HG03354 (cell line): Measurements from ENCODE around the gene HSPA6.
"Not testable (repeated sequence)": the region's sequence is repeated elsewhere in the genome, so short reads cannot be mapped to it uniquely, and the experiment has no call there.

ENCODE experiments used
- ATAC-seq: cut with Tn5 transposase; IDR thresholded peaks from one replicate; pipeline ENCODE4 v1.9.1; 2021; ENCODE audit warnings: mild to moderate bottlenecking; ENCODE audit not compliant: unreplicated experiment, poor library complexity, severe bottlenecking

The HSPA6 gene

DNA sequence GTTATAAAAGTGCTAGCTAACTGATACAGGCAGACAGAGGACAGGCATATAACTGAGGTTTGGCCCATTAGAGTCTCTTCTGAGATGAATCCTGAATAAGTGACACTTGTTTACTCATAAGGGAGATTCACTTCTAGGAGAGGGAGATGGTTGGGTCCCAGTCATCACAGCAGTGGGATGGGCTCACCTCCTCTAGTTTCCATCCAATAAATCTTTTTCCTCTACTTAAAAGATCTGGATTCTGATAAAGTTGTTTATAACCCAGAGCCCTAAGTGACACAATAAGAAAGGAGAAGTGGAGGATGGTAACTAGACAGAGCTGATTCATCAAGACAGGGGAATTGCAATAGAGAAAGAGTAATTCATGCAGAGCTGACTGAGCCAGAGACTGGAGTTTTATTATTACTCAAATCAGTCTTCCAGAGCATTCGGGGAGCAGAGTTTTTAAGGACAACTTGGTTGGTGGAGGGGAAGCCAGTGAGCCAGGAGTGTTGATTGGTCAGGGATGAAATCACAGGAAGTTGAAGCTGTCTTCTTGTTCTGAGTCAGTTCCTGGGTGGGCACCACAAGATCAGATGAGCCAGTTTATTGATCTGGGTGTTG lies 30.6 kb downstream of the HSPA6 start:
- ATAC-seq, result peak; percentile 51

DNA sequence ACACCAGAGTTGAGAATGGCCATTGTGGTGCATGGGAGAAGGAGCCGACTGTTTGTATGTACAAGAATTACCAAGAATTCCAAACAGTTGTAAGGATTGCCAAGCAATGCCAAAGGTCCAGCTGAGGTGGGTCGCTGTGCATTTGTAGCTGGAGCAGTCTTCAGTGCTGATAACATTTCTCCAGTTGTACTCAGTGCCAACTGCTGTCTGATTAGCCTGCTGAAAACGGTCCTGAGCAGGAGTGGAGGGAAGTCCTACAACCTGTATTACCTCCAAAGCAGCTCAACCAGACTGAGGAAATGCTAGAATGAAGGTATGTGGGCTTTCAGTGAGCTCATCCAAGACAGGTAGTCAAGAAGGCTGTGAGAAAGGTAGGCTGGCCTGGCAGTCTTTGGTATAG lies 31.8 kb downstream of the HSPA6 start:
- not testable (repeated sequence) for ATAC-seq

DNA sequence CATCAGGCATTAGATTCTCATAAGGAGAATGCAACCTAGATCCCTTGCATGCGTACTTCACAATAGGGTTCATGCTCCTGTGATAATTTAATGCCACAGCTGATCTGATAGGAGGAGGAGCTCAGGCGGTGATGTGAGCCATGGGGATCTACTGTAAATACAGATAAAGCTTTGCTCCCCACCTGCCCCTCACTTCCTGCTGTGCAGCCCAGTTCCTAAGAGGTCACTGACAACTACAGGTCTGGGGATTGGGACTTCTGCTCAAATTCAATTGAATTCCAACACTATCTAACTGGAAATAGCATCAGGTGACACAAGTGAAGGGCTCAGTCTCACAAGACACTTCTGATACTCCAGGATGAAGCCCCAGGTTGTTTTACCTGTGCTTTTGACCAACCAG lies 32.6 kb downstream of the HSPA6 start:
- ATAC-seq, result not testable (repeated sequence)

DNA sequence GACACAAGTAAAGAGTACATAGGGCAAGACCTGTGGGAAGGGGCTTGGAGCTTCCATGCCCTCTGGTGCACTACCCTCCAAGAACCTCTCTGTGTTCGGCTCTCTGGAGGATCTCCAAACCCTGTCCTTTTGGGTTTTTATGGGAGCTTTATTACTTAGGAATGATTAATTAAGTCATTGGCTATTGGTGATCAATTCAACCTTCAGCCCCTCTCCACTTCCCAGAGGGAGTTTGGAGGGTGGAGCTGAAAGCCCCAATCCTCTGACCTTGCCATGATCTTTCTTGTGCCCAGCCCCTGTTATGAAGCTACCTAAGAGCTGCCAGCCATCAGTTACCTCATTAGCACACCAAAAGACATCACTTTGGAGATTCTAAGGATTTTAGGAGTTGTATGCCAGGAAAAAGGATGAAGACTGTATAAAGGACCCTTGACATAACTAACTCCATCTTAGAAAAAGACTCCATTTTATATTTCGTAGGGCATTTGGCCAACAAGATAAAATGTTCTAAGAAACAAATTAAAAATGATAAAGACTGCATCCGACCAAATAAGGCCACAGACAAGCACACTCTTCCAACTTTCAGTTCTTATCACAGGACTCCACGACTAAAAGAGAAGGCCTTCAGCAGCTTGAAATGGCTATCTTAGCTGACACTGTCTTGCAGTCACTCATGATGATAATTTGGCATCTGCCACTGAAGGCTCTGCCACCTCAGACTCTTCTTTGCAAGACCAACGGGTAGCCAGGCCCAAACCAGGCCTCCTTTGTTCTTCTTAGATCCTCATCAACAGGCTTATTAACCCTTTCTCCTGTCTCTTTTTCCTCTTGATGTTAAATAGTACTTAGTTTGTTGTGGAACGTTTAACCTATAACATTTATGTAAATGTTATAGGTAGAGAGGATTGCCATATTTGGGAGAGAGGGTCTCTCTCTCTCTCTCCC lies 33.4 kb downstream of the HSPA6 start:
- ATAC-seq, result not testable (repeated sequence)

DNA sequence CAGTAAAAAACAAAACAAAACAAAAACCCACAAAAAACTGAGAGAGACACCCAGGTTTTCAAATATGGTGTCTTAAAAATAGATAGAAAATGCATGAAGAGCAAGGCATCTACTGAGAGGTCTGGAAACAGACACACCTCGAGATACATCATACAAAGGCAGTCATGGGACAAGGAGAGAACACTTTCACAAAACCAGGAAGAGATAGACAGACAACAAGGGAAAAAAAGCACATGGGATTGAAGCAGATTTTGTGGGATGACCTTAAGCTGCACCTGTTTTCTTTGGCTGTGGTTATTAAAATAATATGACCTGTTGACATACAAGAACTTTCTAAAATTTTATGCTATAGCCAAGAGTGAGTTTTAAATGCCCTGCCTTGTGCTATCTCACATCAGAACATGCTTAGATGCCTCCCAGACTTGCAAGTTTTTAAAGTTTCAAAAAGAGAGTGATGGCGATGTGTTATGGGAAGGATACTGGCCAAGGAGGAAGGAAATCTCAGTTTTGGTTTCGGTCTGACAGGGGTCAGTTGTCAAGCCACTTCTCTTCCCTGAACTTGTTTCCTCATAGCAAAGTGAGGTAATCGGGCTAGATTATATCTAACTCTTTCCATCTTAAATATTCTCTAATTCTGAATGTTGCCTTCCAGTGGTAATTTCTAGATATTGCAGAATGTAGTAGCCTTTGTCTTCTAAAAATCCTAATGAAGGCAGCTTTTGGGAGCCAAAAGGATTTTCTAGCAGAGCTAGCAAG lies 36.8 kb downstream of the HSPA6 start:
- ATAC-seq, result peak; percentile 75

DNA sequence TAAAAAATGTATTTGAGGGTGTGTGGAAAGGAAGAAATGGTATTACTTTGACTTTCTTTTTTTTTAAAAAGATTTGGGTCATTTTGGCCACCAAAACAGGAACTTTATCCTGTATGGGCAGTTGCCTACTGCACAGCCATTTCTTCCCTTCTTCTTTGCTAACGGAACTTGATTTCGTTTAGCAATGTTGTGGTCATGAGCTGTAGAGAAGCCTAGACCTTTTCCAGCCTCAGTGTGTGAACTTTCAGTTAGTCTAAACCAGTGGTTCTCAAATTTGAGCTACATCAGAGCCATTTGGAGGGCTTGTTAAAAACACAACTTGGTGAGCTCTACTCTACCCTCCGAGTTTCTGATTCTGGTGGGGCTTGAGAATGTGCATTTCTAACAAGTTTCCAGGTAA lies 38.1 kb downstream of the HSPA6 start:
- not testable (repeated sequence) for ATAC-seq

DNA sequence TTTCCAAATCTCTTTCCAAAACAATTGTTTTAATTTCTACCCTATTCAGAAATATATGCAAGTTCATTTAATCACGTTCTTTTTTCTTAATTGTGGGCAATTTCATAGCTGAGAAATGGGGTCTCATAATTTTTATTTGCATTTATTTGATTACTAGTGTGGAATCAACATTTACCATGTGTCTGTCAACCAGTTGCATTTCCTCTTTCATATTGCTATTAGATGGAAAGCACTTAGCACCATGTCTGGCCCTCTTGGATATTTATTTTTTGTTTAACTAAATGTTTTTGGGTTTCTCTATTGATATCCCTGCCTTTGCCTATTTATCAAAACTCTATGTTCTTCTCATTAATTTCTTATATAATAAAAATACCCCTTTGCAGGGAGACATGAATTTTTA lies 39.2 kb downstream of the HSPA6 start:
- not testable (repeated sequence) for ATAC-seq

DNA sequence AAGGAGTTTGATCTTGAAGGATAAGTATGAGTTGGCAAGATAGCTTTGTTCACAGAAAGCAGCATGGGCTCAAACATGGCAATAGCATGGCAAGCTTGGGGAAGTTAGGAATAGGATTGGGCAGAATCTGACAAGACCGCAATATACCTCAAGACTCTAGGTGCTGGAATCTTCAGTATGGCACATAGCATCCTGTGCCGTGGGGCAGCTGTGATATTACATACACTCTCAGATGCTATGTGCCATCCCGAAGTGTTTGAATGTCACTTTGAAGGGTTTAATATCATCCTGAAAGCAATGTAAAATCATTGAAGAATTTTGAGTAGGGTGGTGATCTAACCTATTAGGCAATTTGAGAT lies 42.2 kb downstream of the HSPA6 start:
- ATAC-seq, result not testable (repeated sequence)

DNA sequence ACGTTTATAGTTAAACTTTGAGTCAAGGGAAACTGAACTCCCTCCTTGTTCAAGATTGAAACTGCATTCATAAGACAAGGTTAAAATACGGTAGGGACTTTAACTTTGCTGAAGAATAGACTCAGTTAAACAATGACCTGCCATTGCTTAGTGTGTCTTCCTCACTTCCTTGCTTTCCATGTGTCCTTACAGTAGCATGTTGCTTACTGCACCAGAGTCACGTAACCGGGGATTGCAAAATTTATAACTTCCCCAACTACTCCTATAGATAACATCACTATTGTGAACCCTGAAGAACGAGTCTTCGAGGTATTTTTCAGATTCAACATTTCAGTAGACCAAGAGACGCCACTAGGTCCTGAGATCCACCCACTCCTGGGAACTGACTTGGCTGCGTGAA lies 47.4 kb downstream of the HSPA6 start:
- not testable (repeated sequence) for ATAC-seq
